CD4-positive, alpha-beta T cell treated with Interferon alpha-2 for 1 hour (primary cell): ENCODE results near the gene ZDHHC11.
"Not testable (repeated sequence)": the region's sequence is repeated elsewhere in the genome, so short reads cannot be mapped to it uniquely, and the experiment has no call there.

Source experiments
- DNase-seq, 2 donors: peaks; one replicate each; pipeline ENCODE4 v3.0.0-alpha.2; 2020 to 2022

ZDHHC11 gene

DNA sequence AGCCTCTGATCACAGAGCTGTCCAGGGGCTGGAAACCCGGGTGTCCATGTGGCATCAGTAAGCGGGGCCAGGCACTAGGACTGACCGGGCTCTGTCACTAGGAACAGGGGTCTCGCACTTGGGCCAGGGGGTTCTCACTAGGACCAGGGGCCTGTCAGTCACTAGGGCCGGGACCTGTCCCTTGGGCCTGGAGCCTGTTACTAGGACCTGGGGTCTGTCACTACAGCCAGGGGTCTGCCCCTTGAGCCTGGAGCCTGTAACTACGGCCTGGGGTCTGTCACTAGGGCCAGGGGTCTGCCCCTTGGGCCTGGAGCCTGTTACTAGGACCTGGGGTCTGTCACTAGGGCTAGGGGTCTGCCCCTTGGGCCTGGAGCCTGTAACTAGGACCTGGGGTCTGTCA is 76.5 kb downstream of the ZDHHC11 start:
- DNase-seq, result not testable (repeated sequence)

GRCh38 chr5:773517-774264 is 77.1 kb downstream of the ZDHHC11 start:
- DNase-seq, result no peak

DNA sequence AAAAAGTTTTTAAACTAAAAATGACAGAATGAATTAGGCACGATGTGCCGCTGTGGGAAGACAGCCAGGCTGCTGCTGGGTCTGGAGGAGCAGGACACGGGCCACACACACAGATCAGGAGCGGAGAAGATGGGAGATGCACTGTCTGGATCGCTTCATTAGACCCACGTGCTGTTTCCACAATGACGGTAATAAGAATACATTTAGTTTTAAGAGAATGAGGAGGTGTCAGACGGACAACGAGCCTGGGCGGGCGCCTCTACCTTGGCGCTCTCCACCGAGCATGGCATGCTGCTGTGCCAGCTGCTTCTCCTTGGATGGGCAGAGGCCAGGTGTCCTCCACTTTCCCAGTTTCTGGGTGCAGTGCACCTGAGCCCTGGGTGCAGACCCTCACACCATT is 77.9 kb downstream of the ZDHHC11 start:
- DNase-seq, result not testable (repeated sequence)

GRCh38 chr5:772547-772890 is 78.3 kb downstream of the ZDHHC11 start:
- not testable (repeated sequence) for DNase-seq

- DNase-seq, result not testable (repeated sequence)
Observed at GRCh38 chr5:771841-772546, 78.8 kb downstream of the ZDHHC11 start.

GRCh38 chr5:771087-771781 is 79.6 kb downstream of the ZDHHC11 start:
- not testable (repeated sequence) for DNase-seq

- DNase-seq, result not testable (repeated sequence)
Observed at GRCh38 chr5:770585-770984, 80.2 kb downstream of the ZDHHC11 start.

DNA sequence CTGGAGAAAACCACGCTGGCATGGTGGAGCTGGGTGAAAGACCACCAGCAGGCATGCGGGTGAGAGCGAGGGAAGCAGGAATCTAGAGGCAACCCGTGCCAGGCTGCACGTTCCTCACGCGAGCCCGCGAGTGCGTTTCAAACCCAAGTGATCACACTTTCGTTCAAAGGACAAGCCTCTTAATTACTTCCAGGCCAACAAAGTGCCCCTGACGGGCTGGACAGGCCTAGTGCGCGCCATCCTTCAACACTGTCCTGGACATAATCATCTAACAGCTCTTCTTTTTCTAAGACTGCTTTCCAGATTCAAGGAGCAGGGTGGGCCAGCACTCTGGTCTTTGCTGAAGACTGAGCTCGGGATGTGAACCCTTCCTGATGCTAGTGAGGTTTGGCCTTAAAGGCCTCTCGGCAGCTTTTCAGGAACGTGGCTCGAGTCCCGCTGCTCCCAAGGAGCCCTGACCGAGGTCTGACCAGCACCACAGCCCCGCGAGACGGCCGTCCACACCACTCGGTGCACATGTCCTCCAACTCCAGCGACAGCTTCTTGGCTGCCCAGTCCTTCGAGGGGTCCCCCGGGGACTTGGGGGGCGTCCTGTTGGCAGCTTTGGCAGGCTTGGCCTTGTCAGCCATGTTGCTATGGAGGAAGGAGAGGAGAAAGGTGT is 81.2 kb downstream of the ZDHHC11 start:
- not testable (repeated sequence) for DNase-seq

GRCh38 chr5:766666-767431 is 83.9 kb downstream of the ZDHHC11 start:
- no peak for DNase-seq

DNA sequence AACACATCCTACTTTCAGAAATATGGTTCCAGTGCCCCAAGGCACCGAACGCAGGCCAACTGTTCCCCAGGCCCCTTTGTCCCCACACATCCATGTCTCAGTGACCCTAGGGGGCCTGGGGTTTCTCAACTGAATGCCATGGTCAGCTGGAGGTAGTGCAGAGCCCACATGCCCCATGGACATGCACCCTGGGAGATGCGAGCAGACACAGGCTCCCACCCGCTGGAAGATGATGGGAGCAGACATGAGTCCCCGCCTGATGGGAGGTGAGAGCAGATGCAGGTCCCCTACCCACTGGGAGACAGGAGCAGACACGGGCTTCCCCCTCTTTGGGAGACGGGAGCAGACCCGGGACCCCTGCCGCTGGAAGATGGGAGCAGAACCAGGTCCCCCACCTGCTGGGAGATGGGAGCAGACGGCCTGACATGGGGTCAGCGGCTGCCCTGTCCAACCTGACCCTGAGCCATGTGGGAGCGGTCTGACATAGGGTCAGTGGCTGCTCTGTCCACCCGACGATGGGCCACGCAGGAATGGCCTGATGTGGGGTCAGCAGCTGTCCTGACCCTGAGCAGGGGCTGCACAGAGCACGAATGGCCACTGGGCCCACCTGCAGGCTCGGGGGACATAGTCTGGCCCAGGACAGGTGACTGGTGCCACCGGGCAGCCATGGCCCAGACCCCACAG is 84.7 kb downstream of the ZDHHC11 start:
- no peak for DNase-seq

GRCh38 chr5:763998-764781 is 86.6 kb downstream of the ZDHHC11 start:
- no peak for DNase-seq

DNA sequence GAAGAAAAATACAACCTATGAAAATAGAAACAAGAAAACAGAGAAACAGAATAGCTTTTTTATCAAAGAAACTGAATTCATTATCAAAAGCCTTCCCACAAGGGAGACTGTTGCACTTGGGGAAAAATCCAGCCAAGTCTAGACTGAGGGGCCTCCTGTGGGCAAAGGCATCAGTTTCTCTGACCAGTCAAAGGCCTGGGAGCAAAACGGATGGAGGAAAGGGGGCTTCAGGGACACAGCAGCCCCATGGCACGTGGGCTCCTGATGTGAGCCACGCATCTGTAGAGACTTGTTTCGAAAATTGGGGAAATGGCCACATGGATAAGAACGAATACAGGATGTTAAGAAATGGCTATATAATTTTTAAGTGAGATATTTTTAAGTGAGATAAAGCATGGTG is 87.4 kb downstream of the ZDHHC11 start:
- no peak for DNase-seq

DNA sequence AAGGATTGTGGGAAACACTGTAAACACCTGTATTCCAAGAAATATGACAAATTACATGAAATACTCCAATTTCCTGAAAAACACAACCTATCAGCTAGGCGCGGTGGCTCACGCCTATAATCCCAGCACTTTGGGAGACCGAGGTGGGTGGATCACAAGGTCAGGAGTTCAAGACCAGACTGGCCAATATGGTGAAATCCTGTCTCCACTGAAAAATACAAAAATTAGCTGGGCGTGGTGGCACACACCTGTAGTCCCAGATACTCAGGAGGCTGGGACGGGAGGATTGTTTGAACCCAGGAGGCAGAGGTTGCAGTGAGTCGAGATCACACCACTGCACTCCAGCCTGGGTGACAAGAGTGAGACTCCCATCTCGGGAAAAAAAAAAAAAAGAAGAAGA is 87.8 kb downstream of the ZDHHC11 start:
- not testable (repeated sequence) for DNase-seq

DNA sequence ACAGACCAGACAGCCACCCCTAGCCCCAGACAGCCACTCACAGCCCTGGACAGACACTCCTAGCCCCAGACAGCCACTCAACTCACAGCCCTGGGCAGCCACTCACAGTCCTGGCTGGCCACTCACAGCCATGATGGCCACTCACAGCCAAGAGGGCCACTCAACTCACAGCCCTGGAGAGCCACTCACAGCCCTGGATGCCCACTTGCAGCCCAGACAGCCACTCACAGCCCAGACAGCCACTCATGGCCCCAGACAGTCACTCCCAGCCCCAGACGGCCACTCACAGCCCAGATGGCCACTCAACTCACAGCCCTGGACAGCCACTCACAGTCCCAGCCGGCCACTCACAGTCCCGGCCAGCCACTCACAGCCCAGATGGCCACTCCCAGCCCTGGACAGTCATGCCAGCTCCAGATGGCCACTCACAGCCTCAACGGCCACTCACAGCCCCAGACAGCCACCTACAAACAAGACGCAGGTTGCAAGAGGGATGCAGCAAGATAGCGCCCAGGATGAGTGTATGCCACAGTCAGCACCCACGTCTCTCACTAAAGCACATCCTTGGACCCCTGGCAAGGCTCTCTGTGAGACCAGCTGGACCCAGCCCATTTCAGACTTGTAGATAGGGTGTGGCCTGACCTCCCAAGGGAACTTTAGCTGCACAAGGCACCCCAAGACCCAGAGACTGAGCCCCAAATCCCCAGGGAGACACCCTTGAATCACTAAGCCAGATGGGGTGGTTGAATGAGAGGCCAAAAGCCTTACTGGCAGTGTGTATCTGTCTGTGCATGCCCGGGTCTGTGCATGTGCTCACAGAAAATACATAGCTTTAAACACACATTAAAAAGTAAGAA is 88.7 kb downstream of the ZDHHC11 start:
- DNase-seq, result no peak

DNA sequence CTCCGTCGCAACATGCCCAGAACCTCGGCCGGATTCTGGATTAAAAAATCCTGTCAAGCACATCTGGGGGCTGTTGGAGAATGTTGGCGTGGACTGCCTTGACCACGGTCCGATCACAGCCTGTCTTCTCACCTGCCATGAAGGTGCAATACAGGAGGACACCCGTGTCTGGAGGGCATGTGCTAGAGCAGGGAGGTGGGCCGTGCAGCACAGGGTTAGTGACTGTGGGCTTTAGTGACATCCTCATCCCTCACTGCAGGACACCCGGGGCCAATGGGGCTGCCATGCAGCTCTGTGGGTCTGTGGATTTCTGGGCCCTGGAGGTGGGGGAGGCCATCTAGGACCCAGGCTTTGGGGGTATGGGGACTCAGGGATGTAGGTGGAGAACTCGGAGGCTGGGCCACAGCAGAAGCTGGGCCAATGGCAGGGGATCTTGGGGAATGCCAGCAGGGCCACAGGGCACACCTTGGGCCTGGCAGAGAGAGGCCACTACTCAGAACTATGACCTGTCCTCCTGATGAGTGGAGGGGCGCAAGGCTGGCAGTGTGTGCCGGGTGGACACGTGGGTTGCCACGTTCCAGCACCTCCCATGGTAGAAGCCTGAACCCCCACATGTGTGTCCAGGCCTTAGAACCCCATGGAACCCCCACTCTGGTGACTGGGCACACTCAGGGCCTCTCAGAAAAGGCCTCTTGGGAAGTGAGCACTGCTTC is 89.6 kb downstream of the ZDHHC11 start:
- no peak for DNase-seq

GRCh38 chr5:760363-761058 is 90.3 kb downstream of the ZDHHC11 start:
- DNase-seq, result no peak

DNA sequence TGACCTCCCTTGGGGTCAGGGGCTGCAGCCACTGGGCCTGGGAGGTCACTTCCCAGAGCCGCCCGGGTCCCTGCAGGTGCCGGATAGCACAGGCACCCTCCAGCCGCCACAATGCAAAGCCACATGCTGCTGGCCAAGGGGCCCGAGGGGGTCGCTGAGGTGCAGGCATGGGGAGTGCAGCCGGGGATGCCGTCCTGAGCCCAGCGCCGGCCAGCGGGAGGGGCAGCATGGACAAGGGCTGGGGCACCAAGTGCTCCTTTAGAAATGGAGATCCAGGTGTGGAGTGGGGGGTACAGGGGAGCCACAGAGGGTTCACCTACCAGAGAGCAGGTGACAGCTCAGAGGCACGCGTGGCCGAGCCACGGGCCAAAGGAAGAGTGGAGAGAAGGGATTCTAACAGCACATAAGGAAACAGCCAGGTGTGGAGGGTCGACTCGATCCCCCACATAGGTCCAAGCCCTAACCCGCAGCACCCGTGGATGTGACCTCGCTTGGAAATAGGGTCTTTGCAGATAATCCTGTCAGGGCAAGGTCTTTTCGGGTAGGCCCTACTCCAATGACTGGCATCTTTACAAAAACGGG is 90.9 kb downstream of the ZDHHC11 start:
- DNase-seq, result no peak

GRCh38 chr5:759111-759751 is 91.6 kb downstream of the ZDHHC11 start:
- DNase-seq, result peak; percentile 50 to 80
